Caco-2 (cell line): Measurements from ENCODE around the gene PGS1. TPM values are rescaled to one million over a fixed set of nuclear protein-coding genes. Genes with fewer than 3 reads are reported as not detected.

ENCODE experiments used
- BruUV-seq: library from RNA; stranded (reverse); fragments of 400-500 nt; replicated peaks from 2 replicates; lab custom pipeline; 2021; lab: Mats Ljungman, UMichigan
- CTCF ChIA-PET: fragments of 300-600 bp; sonication (Branson Sonifier 250); formaldehyde crosslinking; loops from one replicate; lab custom pipeline; 2022; ENCODE audit warnings: antibody characterized with exemption; lab: Charles Lee
- POLR2A ChIA-PET: fragments of 300-600 bp; sonication (Branson Sonifier 250); formaldehyde crosslinking; loops from one replicate; lab custom pipeline; 2022; ENCODE audit warnings: antibody characterized with exemption; lab: Charles Lee
- DNase-seq, 2 experiments: peaks; one replicate each; pipeline versions ENCODE4 v3.0.0 to v3.0.0-alpha.2; 2020 to 2022
- H3K27me3 ChIP-seq: replicated peaks from 2 replicates; pipeline ENCODE4 v1.6.0; 2011; ENCODE audit warnings: low read length; ENCODE audit not compliant: control insufficient read depth, insufficient read depth
- H3K36me3 ChIP-seq: 2 replicates; pipeline ENCODE4 v1.5.1; 2011; ENCODE audit warnings: low read length; ENCODE audit not compliant: control insufficient read depth, insufficient read depth
- H3K4me1 ChIP-seq: fragments of 250-450 bp; sonication (Bioruptor Pico); 2 replicates; pipeline ENCODE4 v1.5.1; 2020; ENCODE audit warnings: mild to moderate bottlenecking
- H3K4me3 ChIP-seq: 2 replicates; pipeline ENCODE4 v1.5.1; 2011; ENCODE audit warnings: low read depth, mild to moderate bottlenecking, control low read depth, low read length
- H3K9me3 ChIP-seq: fragments of 250-450 bp; sonication (Bioruptor Pico); 2 replicates; pipeline ENCODE4 v1.5.1; 2020; ENCODE audit warnings: mild to moderate bottlenecking, moderate library complexity
- H3K27ac Mint-ChIP-seq: one replicate; pipeline ENCODE4 v1.8.0; 2022; ENCODE audit warnings: mixed read lengths; ENCODE audit not compliant: unreplicated experiment
- H3K27me3 Mint-ChIP-seq: one replicate; pipeline ENCODE4 v1.8.0; 2022; ENCODE audit warnings: mixed read lengths; ENCODE audit not compliant: insufficient read depth, unreplicated experiment
- H3K36me3 Mint-ChIP-seq: one replicate; pipeline ENCODE4 v1.8.0; 2022; ENCODE audit warnings: mild to moderate bottlenecking, mixed read lengths; ENCODE audit not compliant: insufficient read depth, unreplicated experiment
- H3K4me1 Mint-ChIP-seq: one replicate; pipeline ENCODE4 v1.8.0; 2022; ENCODE audit warnings: low read depth, mixed read lengths; ENCODE audit not compliant: unreplicated experiment
- H3K4me3 Mint-ChIP-seq: one replicate; pipeline ENCODE4 v1.8.0; 2022; ENCODE audit warnings: mild to moderate bottlenecking, moderate library complexity, mixed read lengths; ENCODE audit not compliant: unreplicated experiment
- H3K9me3 Mint-ChIP-seq: one replicate; pipeline ENCODE4 v1.8.0; 2022; ENCODE audit warnings: mixed read lengths; ENCODE audit not compliant: unreplicated experiment
- intact Hi-C: fragments of 100-400 bp; cut with micrococcal nuclease; formaldehyde crosslinking; loops from one replicate; pipeline ENCODE4 v1.10.0; 2022; ENCODE audit not compliant: unreplicated experiment
- total RNA-seq: library from RNA; stranded (reverse); gene quantifications from 2 replicates; pipeline ENCODE4 v1.2.3, GENCODE V29; 2022
- TF ChIP-seq, protein P1 (sequence below), 2 experiments: fragments of 200-600 bp in 1 of 2; IDR thresholded peaks; 1 replicate in 1 of 2; 2 replicates in 1 of 2; pipeline versions ENCODE4 v1.5.1 to v1.8.0; 2011 to 2022; ENCODE audit warnings: antibody characterized with exemption in 1 of 2, control low read depth in 1 of 2, inconsistent platforms in 1 of 2, low read depth in 1 of 2, low read length in 1 of 2, mild to moderate bottlenecking in 1 of 2, moderate library complexity in 1 of 2; ENCODE audit not compliant: insufficient read depth in 1 of 2, severe bottlenecking in 1 of 2, unreplicated experiment in 1 of 2

Gene PGS1
- total RNA-seq, 1 experiment from 2014 or later: 54.1 TPM

DNA sequence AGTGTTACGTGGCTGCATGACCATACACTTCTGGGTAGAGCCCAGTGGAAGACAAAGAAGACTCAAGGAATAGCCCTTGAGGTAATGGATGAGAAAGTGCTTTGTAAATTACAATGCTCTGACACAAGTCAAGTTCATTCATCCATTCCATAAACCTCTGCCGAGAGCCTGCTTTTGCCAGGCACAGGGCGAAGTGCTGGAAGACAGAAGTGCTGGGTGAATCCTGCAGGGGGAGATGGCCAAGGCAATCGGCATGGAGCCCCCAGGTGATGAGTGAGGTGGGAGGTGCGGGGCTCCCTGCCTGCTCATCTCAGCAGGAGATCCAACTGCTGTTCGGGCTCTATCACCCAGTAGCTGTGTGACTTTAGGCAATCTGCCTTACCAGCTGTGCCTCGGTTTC is 15.8 kb upstream of the PGS1 start:
- no peak for DNase-seq
- Mint-ChIP-seq H3K36me3 (peaks cover 31% of the 10 kb centered on the region), H3K27ac (peak overlapping the region; percentile 35), H3K9me3 (no peaks in the 10 kb centered on the region), H3K4me1 (peaks cover 46% of the 10 kb centered on the region), H3K4me3 (no peak overlapping the region), H3K27me3 (no peaks in the 10 kb centered on the region)
- TF ChIP-seq, protein P1, sequence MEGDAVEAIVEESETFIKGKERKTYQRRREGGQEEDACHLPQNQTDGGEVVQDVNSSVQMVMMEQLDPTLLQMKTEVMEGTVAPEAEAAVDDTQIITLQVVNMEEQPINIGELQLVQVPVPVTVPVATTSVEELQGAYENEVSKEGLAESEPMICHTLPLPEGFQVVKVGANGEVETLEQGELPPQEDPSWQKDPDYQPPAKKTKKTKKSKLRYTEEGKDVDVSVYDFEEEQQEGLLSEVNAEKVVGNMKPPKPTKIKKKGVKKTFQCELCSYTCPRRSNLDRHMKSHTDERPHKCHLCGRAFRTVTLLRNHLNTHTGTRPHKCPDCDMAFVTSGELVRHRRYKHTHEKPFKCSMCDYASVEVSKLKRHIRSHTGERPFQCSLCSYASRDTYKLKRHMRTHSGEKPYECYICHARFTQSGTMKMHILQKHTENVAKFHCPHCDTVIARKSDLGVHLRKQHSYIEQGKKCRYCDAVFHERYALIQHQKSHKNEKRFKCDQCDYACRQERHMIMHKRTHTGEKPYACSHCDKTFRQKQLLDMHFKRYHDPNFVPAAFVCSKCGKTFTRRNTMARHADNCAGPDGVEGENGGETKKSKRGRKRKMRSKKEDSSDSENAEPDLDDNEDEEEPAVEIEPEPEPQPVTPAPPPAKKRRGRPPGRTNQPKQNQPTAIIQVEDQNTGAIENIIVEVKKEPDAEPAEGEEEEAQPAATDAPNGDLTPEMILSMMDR (IDR thresholded peaks at IDR 0.05; ENCODE audit: insufficient read depth in 1 of 2, low read depth in 1 of 2, low read length in 1 of 2, severe bottlenecking in 1 of 2, unreplicated experiment in 1 of 2): no peak
- ChIA-PET POLR2A (no interaction called here), CTCF (interaction anchor here (0.6 kb wide), 1 partner anchor 17 kb away, joined by 4 read pairs; no protein-coding TSS in a partner anchor)
- Histone ChIP-seq H3K9me3 (no peaks in the 10 kb centered on the region), H3K36me3 (no peaks in the 10 kb centered on the region), H3K4me3 (no peak overlapping the region), H3K27me3 (no peaks in the 10 kb centered on the region), H3K4me1 (peaks cover 64% of the 10 kb centered on the region)
- intact Hi-C loops: no loop called here
- no TSS peak for BruUV-seq

DNA sequence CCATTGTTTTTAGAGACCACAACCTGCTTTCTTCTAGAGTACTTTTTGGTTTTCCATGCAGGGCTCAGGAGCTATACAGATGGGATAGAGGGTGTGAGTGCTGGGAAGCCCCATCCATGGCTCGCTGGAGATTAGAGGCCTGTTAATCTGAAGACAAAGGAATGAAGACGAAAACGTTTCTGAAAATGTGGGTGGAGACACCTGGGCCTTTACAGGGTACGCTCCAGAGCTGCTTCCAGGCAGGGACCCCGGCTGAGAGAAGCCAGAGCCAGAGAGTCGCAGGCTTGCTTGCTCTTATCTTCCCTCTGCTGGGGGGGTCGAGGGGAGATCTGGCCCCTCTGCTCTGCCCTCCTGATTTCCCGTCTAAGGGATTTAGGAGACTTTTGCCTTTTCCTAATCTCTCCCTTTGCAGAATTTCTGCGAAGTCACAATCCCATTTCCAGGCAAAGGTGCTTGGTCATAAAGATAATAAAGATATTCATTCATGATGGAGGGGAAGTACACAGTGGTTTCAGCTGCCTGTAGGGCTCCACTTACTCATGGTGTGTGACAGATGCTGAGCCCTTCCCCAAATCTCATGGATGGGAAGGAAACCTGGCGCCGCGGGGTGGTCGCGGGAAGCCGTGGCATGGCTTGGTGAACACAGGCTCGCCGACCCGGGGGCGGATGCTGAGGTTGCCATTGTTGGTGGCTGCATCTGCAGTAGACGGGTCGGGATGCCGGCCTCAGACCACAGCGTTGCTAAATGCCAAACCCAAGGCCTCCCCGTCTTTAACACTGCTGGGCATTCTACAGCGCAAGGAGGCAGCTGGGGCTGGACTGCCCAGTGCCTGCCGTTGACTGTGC is 13.8 kb upstream of the PGS1 start:
- CTCF ChIA-PET: interaction anchor here (1.4 to 1.8 kb wide), 4 partner anchors 47 to 113 kb away, joined by 4 to 17 read pairs (median 6); no protein-coding TSS in a partner anchor
- H3K36me3 ChIP-seq: no peaks in the 10 kb centered on the region
- no TSS peak for BruUV-seq
- Mint-ChIP-seq H3K36me3 (peaks cover 15% of the 10 kb centered on the region), H3K27me3 (no peaks in the 10 kb centered on the region), H3K4me1 (peaks cover 46% of the 10 kb centered on the region), H3K4me3 (no peak overlapping the region), H3K9me3 (no peaks in the 10 kb centered on the region), H3K27ac (peak overlapping the region; percentile 100)
- peaks cover 57% of the 10 kb centered on the region for H3K4me1 ChIP-seq
- POLR2A ChIA-PET: interaction anchor here (1.0 to 1.1 kb wide), 2 partner anchors 15 to 57 kb away, joined by 3 to 4 read pairs; no protein-coding TSS in a partner anchor
- TF ChIP-seq, protein P1 (IDR thresholded peaks at IDR 0.05; ENCODE audit: insufficient read depth in 1 of 2, low read depth in 1 of 2, low read length in 1 of 2, severe bottlenecking in 1 of 2, unreplicated experiment in 1 of 2): no peak
- H3K27me3 ChIP-seq: no peaks in the 10 kb centered on the region
- no peak overlapping the region for H3K4me3 ChIP-seq
- intact Hi-C loops: loop anchor here (1.0 kb wide), 3 partner anchors 10 to 57 kb away; partner anchors contain the start of gene PGS1
- H3K9me3 ChIP-seq: no peaks in the 10 kb centered on the region
- DNase-seq: no peak

DNA sequence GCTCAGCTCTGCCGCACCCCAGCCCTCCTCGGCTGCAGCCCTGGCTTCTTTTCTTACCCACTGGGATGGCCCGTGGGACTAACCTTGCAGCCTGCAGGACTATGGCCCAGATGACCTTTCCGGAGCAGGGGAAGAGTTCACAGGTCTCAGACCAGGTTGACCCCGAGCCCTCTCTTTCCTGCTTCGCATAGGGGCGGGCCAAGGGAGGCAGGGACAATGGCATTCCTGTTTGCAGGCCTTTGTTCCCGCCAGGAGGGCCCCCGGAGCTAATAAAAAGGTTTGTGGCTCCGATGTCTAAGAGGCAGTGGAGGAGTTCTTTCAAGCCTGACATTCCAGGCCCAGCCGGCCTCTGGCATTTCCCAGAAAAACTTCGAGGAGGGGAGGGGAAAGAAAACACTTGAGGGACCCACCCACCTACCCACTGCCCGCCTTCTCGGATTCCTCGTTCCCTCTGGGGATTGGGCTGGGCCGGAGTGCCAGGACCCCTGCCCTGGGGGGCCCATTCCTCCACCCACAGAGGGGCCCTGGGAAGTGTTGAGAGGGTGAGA is 12.8 kb upstream of the PGS1 start:
- no TSS peak for BruUV-seq
- peak; percentile 92 to 97 for DNase-seq
- H3K4me3 ChIP-seq: no peak overlapping the region
- Mint-ChIP-seq H3K27me3 (no peaks in the 10 kb centered on the region), H3K36me3 (peaks cover 11% of the 10 kb centered on the region), H3K27ac (peak overlapping the region; percentile 100), H3K4me3 (peak overlapping the region; percentile 67), H3K4me1 (peaks cover 46% of the 10 kb centered on the region), H3K9me3 (no peaks in the 10 kb centered on the region)
- no peaks in the 10 kb centered on the region for H3K27me3 ChIP-seq
- peaks cover 61% of the 10 kb centered on the region for H3K4me1 ChIP-seq
- no peaks in the 10 kb centered on the region for H3K9me3 ChIP-seq
- intact Hi-C loops: loop anchor here (1.0 kb wide), 3 partner anchors 9 to 56 kb away; partner anchors contain the start of gene PGS1
- ChIA-PET CTCF (interaction anchor here (1.4 to 1.8 kb wide), 4 partner anchors 17 to 114 kb away, joined by 4 to 17 read pairs (median 4); no protein-coding TSS in a partner anchor), POLR2A (interaction anchor here (0.6 to 1.1 kb wide), 5 partner anchors 11 to 56 kb away, joined by 3 to 5 read pairs (median 3); no protein-coding TSS in a partner anchor)
- TF ChIP-seq, protein P1 (IDR thresholded peaks at IDR 0.05; ENCODE audit: insufficient read depth in 1 of 2, low read depth in 1 of 2, low read length in 1 of 2, severe bottlenecking in 1 of 2, unreplicated experiment in 1 of 2): no peak
- no peaks in the 10 kb centered on the region for H3K36me3 ChIP-seq
